HepG2 (cell line): ENCODE results near the gene CAMTA1. TPM values are rescaled to one million over a fixed set of nuclear protein-coding genes. Genes with fewer than 3 reads are reported as not detected.

Experiments used
- ATAC-seq: fragments of 200-7000 bp; cut with Tn5 transposase; 3 replicates; pipeline ENCODE4 v1.9.1; 2020; ENCODE audit warnings: mild to moderate bottlenecking, moderate library complexity
- BruUV-seq: library from RNA; stranded (reverse); fragments of 400-500 nt; replicated peaks from 2 replicates; lab custom pipeline; 2021; lab: Mats Ljungman, UMichigan
- CTCF ChIA-PET: fragments of 300-600 bp; formaldehyde crosslinking; extraction: SDS; loops from one replicate; lab custom pipeline; 2021; ENCODE audit warnings: low total read pairs, inconsistent platforms, low intra/inter-chr PET ratio; lab: Yijun Ruan, JAX
- POLR2A ChIA-PET: fragments of 350-600 bp; sonication (Branson Sonifier 250); formaldehyde crosslinking; loops from one replicate; lab custom pipeline; 2020; ENCODE audit warnings: antibody characterized with exemption, inconsistent platforms; lab: Yijun Ruan, JAX
- DNase-seq: peaks from one replicate; pipeline ENCODE4 v3.0.0-alpha.2; 2015; ENCODE audit warnings: low spot score
- FAIRE-seq: peaks from 3 replicates; lab custom pipeline; 2011; peaks lifted over from hg19 to GRCh38; lab: Jason Lieb, UNC
- H2AFZ ChIP-seq: one replicate; pipeline ENCODE4 v1.6.1; 2011; ENCODE audit warnings: low read length, inconsistent platforms
- H3K27ac ChIP-seq: fragments of 300-600 bp; 3 replicates; pipeline ENCODE4 v1.8.0; 2011; ENCODE audit warnings: mixed run types, mild to moderate bottlenecking, mixed read lengths, low read length, inconsistent platforms; ENCODE audit not compliant: insufficient read depth; ENCODE audit errors: extremely low read length
- H3K27me3 ChIP-seq, 2 experiments: fragments of 200-600 bp in 1 of 2; 2 replicates in 1 of 2; 3 replicates in 1 of 2; pipeline versions ENCODE4 v1.6.0 to v1.8.0; 2011; ENCODE audit warnings: low read length in 2 of 2, mild to moderate bottlenecking in 2 of 2, moderate library complexity in 2 of 2, inconsistent platforms in 1 of 2; ENCODE audit not compliant: insufficient read depth in 2 of 2, control insufficient read depth in 1 of 2
- H3K36me3 ChIP-seq, 2 experiments: fragments of 200-600 bp in 1 of 2; replicated peaks in 1 of 2; 2 replicates in 1 of 2; 3 replicates in 1 of 2; pipeline versions ENCODE4 v1.5.1 to v1.8.0; 2011; ENCODE audit warnings: low read length in 2 of 2, inconsistent platforms in 1 of 2; ENCODE audit not compliant: insufficient read depth in 2 of 2, control insufficient read depth in 1 of 2
- H3K4me1 ChIP-seq: 2 replicates; pipeline ENCODE4 v1.5.1; 2012; ENCODE audit warnings: low read length, inconsistent platforms; ENCODE audit not compliant: insufficient read depth
- H3K4me2 ChIP-seq: 2 replicates; pipeline ENCODE4 v1.6.0; 2011; ENCODE audit warnings: low read depth, low read length, inconsistent platforms
- H3K4me3 ChIP-seq, 3 experiments: fragments of 200-600 bp in 1 of 3; sonication (generic), shearing (Covaris generic) in 1 of 3; replicated peaks in 1 of 3; 2 replicates each; pipeline ENCODE4 v1.5.1; 2011 to 2016; ENCODE audit warnings: low read length in 3 of 3, inconsistent platforms in 2 of 3, low read depth in 2 of 3, mild to moderate bottlenecking in 2 of 3, control low read depth in 1 of 3, mixed read lengths in 1 of 3; ENCODE audit not compliant: insufficient read depth in 1 of 3
- H3K79me2 ChIP-seq: one replicate; pipeline ENCODE4 v1.6.1; 2011; ENCODE audit warnings: low read length, inconsistent platforms; ENCODE audit not compliant: insufficient read depth
- H3K9ac ChIP-seq: 2 replicates; pipeline ENCODE4 v1.6.0; 2011; ENCODE audit warnings: mild to moderate bottlenecking, low read depth, low read length, inconsistent platforms; ENCODE audit not compliant: insufficient read depth
- H3K9me3 ChIP-seq: 2 replicates; pipeline ENCODE4 v1.5.1; 2012; ENCODE audit warnings: mild to moderate bottlenecking, low read length
- H4K20me1 ChIP-seq: 2 replicates; pipeline ENCODE4 v1.6.0; 2011; ENCODE audit warnings: inconsistent platforms, mild to moderate bottlenecking, low read length, moderate library complexity; ENCODE audit not compliant: insufficient read depth
- GFI1 ChIP-seq: sonication (generic); formaldehyde crosslinking; IDR thresholded peaks from 2 replicates; pipeline ENCODE4 v1.5.0; 2020; ENCODE audit warnings: missing genetic modification reagents, mild to moderate bottlenecking, borderline replicate concordance
- HNRNPUL1 ChIP-seq: fragments of 200-400 bp; formaldehyde crosslinking; IDR thresholded peaks from 2 replicates; pipeline ENCODE4 v1.6.1; 2017; ENCODE audit warnings: low read depth, mild to moderate bottlenecking, low read length, moderate library complexity
- HOXA3 ChIP-seq: sonication (generic); formaldehyde crosslinking; IDR thresholded peaks from 2 replicates; pipeline ENCODE4 v1.5.0; 2020; ENCODE audit warnings: missing genetic modification reagents
- MAFK ChIP-seq, 2 experiments: IDR thresholded peaks in 1 of 2; conservative IDR thresholded peaks in 1 of 2; 2 replicates each; pipeline ENCODE4 v1.6.1; 2011; ENCODE audit warnings: improper control_type of control experiment in 2 of 2, low read length in 2 of 2
- PBX2 ChIP-seq: IDR thresholded peaks from 2 replicates; pipeline ENCODE4 v1.6.1; 2016; ENCODE audit warnings: control low read depth
- YY1 ChIP-seq: IDR thresholded peaks from 2 replicates; pipeline ENCODE4 v1.6.1; 2011; ENCODE audit warnings: low read length, low read depth, moderate library complexity, mild to moderate bottlenecking; ENCODE audit not compliant: insufficient read depth, insufficient replicate concordance
- ZFP41 ChIP-seq: sonication (generic); formaldehyde crosslinking; IDR thresholded peaks from 2 replicates; pipeline ENCODE4 v1.4.0; 2020; ENCODE audit warnings: mild to moderate bottlenecking, missing genetic modification reagents, borderline replicate concordance
- ZNF12 ChIP-seq: sonication (generic); formaldehyde crosslinking; IDR thresholded peaks from 2 replicates; pipeline ENCODE4 v1.5.0; 2020; ENCODE audit warnings: missing genetic modification reagents
- ZNF317 ChIP-seq: sonication (generic); formaldehyde crosslinking; IDR thresholded peaks from 2 replicates; pipeline ENCODE4 v1.5.0; 2020; ENCODE audit warnings: mild to moderate bottlenecking, missing genetic modification reagents
- WGBS: methylation state at CpG from one replicate; pipeline ENCODE4 v1.1.6; 2017; ENCODE audit warnings: low lambda C conversion rate; 5-methylcytosine and 5-hydroxymethylcytosine counted together
- in situ Hi-C: cut with HindIII; loops from 2 replicates; pipeline ENCODE4 v1.10.0; 2017; ENCODE audit warnings: low pct_unique_long_range_greater_than_20kb; ENCODE audit not compliant: extremely low pct_ligation_motif_present
- intact Hi-C: fragments of 100-400 bp; cut with micrococcal nuclease; formaldehyde crosslinking; loops from one replicate; pipeline ENCODE4 v1.10.0; 2022; ENCODE audit not compliant: unreplicated experiment
- polyA plus RNA-seq, 8 experiments: library from polyadenylated mRNA; depleted of rRNA in 3 of 8; stranded (reverse) in 7 of 8; unstranded in 1 of 8; fragments of >200 nt; fragmentation: Illumina TruSeq in 4 of 8; extraction: Trizol in 4 of 8; gene quantifications; 2 replicates each; pipeline versions ENCODE4 v1.2.1 to v1.2.3, GENCODE V29; 2011 to 2016; ENCODE audit warnings: low read depth in 4 of 8, missing spikeins in 1 of 8, mixed read lengths in 1 of 8; ENCODE audit not compliant: insufficient read depth in 1 of 8
- total RNA-seq, 5 experiments: library from RNA; depleted of rRNA; stranded (reverse); fragments of >200 nt; fragmentation: Illumina TruSeq; extraction: Trizol; gene quantifications; 2 replicates each; pipeline ENCODE4 v1.2.3, GENCODE V29; 2016; ENCODE audit warnings: low read depth in 1 of 5

Gene CAMTA1
- total and polyA plus RNA-seq, 2 of the 13 experiments (the other 11 are each of a cell fraction or from before 2014, with no cell fraction given) = 25.0 to 36.4 TPM

GRCh38 chr1:7732331-7732730, 947.1 kb downstream of the CAMTA1 start (continued):
- TF ChIP-seq PBX2 (CRISPR knock-in tag) = no peak
- no peak for TF ChIP-seq ZNF317
- no peak for TF ChIP-seq MAFK (conservative IDR thresholded peaks at IDR 0.05 in 1 of 2, IDR thresholded peaks at IDR 0.05 in 1 of 2; ENCODE audit: low read length in 2 of 2)
- no peak for TF ChIP-seq ZNF12
- no peak for TF ChIP-seq HOXA3 (CRISPR knock-in tag)
- no peak for TF ChIP-seq GFI1

- DNase-seq (no peak), ATAC-seq (no peak), FAIRE-seq (no peak)
- BruUV-seq = no TSS peak
- ChIA-PET CTCF (no interaction called here), POLR2A (no interaction called here)
- Histone ChIP-seq H3K4me3 (no peak overlapping the region), H3K36me3 (peaks cover 11 to 37% of the 10 kb centered on the region in 2 experiments; a peak in 4 of 5 replicates), H3K9ac (no peak overlapping the region), H3K27me3 (no peaks in the 10 kb centered on the region), H3K9me3 (no peaks in the 10 kb centered on the region), H3K4me2 (no peak overlapping the region), H4K20me1 (no peaks in the 10 kb centered on the region), H3K27ac (no peak overlapping the region), H3K4me1 (no peaks in the 10 kb centered on the region), H2AFZ (no peak overlapping the region), H3K79me2 (no peaks in the 10 kb centered on the region)
- intact Hi-C loops (no loop called here), in situ Hi-C loops (no loop called here)
- no peak for TF ChIP-seq YY1
- TF ChIP-seq ZFP41 (CRISPR knock-in tag) = no peak
- no peak for TF ChIP-seq HNRNPUL1
- 98% methylated on average over 2 of the region's 2 CpGs for WGBS
These were observed 948.0 kb downstream of the CAMTA1 start for GRCh38 chr1:7733276-7733675.
